ENCODE results near the gene HNRNPA0. TPM values are rescaled to one million over a fixed set of nuclear protein-coding genes. Genes with fewer than 3 reads are reported as not detected.

The HNRNPA0 gene
- total RNA-seq, 2 donors from 2014 or later, result 23.5 to 24.2 TPM

DNA sequence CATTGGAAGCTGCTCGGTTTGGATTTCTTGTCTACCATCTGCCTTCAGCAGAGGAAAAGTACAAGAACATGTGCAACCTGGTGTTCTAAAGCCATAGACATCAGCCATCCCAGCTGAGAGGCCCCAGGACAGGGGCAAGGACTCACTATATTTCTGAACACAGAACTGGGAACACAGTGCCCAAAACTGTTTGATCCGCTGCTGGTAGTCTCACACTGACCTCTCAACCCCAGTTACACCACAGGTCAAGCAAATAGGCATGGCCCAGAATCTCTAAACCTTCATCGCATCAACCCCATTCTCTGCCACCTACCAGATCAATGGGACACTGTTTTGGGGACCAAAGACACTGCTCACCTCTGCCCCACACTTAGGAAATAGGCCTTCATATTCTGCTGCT lies 20.2 kb downstream of the HNRNPA0 start:
- DNase-seq (ENCODE audit: low spot score), result no peak
- intact Hi-C loops (cut with DNase I), result loop anchor here in 1 of 2 donors (10.0 kb wide), 1 partner anchor 419 kb away; no protein-coding TSS in a partner anchor

DNA sequence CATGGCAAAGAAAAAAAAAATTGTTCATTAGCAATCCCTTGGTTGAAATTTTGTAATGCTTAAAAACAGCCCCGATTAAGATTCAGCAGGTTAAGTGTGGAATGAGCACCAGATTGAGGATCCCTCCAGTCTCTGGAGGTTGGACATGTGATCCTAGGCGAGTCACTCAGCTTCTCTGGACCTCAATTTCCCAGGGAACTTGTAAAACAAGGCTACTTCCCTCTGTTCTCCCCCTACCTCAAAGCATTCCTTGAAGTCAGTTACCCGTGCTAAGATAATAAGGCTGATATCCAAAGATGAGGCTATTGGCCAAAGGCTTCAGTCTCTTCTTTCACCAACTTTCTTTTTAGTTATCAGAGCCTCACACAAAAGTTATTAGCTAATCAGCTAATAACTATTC lies 21.2 kb downstream of the HNRNPA0 start:
- DNase-seq (ENCODE audit: low spot score), result no peak
- intact Hi-C loops (cut with DNase I), result loop anchor here in 1 of 2 donors (10.0 kb wide), 1 partner anchor 418 kb away; no protein-coding TSS in a partner anchor

DNA sequence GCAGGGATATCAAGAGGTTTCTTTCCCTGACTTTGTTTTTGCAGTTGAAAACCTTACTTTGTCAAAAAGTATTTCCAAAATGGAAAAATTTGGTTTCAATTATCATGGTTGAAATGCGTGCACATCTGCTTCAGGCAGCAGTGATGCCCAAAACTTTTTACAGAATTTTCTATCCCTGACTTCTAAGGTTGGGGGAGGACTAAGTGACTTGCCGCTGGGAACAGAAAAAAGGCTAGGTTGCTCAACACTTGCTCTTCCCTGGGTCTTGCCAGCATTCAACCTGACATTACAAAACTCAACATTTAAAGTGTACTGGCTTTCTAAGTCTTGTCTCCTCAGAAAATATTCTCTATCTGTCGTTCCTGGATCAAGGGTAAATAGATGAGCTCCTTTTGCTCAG lies 23.0 kb downstream of the HNRNPA0 start:
- no peak for DNase-seq (ENCODE audit: low spot score)
- intact Hi-C loops (cut with DNase I), result loop anchor here in 1 of 2 donors (10.0 kb wide), 1 partner anchor 416 kb away; no protein-coding TSS in a partner anchor

DNA sequence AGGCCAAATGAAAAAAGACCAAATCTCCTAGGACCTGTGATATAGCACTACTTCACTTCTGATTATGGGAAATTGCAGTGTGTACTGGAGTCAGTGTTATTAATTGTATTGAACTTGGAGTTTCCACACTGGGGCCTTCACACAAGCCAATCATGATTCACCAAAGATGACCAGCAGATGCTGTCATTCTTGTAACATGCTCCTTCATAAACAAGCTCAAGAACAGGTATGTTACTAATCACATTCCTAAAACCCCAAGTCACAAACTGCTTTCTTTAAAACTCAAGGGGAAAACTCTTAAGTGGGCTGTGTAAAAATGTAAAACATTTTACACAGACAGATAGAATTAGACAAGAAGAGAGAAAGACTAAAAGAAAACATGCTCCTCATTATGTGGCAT lies 23.8 kb downstream of the HNRNPA0 start:
- intact Hi-C loops (cut with DNase I), result loop anchor here in 1 of 2 donors (10.0 kb wide), 1 partner anchor 416 kb away; no protein-coding TSS in a partner anchor

DNA sequence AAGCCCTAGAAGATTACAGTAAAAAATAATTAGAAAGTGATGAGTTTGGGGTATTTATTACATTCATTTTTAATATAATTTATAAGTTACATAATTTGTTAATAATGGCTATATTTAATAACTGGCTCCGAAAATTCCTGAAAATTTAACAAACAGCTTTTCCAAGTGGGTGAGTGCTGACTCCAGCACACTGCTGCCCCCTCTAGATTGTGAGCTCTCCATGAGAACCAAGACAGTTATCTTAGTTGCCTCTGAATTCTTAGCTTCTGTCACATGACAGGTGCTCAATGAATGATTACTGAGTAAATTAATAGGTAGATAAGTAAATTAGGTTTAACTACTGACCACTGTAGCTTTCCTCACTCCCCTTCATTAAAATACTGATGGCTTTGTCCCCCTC lies 26.1 kb downstream of the HNRNPA0 start:
- no peak for DNase-seq (ENCODE audit: low spot score)
- intact Hi-C loops (cut with DNase I), result no loop called here

More for the DNA sequence above, 23.8 kb downstream of the HNRNPA0 start:
- no peak for DNase-seq (ENCODE audit: low spot score)

DNA sequence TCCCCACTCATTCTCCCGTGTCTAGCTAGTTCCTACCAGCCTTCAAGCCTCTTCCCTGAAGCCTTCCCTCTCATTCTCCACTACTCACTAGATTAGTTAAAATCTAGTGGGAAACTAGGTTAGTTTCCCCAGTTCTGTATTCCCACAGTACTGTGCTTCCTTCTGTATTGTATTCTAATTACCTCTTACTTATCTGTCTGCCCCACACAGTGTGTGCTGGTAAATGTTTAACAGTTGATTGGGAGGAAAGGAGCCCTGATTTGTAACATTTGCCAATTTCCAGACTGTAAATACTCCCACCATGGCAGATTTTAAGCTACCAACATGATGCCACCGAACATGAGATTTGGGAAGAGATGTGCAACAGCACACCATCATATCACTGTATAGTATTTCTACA lies 26.5 kb downstream of the HNRNPA0 start:
- no peak for DNase-seq (ENCODE audit: low spot score)
- intact Hi-C loops (cut with DNase I), result no loop called here

DNA sequence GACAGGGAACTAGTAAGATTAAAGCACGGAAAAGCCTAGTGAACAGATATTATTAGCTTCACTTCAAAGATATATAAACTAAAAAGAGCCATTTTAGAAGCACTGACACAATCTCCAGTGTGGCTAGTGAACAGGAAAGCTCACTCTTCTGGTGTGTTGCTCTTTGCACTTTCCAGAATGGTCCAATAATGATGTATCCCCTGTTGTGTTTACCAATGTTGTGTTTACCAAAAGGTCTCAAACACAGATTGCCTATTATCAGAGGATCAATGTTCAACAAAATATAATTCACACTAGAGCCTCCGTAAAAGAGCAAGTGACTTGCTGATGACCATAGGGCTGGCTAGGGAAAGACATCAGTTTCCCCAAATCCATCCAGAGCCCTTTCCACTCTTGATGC lies 29.9 kb downstream of the HNRNPA0 start:
- no peak for DNase-seq (ENCODE audit: low spot score)
- intact Hi-C loops (cut with DNase I), result no loop called here

DNA sequence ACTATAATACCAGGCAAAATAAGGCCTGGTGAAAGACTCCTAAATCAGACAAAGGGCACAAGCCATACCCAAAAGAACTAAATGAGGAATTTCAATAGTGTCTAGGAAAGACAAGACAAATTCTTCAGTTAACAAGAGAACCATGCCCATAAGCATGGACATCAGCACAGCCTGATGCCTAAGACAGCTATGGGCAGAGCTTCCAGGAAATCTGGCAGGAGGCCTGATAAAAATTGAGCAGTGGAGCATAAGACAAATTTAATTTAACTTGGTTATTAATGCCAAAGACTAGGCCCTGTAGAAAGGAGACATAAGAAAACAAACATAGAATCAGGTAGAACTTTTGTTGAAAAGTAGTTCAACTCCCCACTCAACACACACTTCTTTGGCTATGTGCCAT lies 35.6 kb downstream of the HNRNPA0 start:
- intact Hi-C loops (cut with DNase I), result no loop called here

DNA sequence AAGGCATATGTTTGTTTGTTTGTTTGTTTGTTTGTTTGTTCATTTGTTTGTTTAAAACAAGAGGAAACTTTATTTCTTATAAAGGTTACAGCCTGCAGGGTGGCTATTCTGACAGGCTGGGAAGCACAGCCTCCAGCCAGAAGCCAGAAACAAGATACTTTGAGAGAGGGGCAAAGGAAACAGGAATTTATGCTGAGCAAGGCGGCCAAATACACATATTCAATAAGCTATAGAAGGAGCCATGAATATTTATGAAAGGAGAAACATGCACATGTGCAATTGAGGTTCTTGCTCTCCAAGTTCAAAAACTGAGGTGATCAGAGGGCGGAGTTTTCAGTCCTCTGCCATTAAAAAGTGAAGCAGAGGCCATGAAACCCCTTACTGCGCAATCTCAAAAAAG lies 37.8 kb downstream of the HNRNPA0 start:
- intact Hi-C loops (cut with DNase I), result no loop called here
- DNase-seq (ENCODE audit: low spot score), result no peak

More for the DNA sequence above, 35.6 kb downstream of the HNRNPA0 start:
- DNase-seq (ENCODE audit: low spot score), result no peak

DNA sequence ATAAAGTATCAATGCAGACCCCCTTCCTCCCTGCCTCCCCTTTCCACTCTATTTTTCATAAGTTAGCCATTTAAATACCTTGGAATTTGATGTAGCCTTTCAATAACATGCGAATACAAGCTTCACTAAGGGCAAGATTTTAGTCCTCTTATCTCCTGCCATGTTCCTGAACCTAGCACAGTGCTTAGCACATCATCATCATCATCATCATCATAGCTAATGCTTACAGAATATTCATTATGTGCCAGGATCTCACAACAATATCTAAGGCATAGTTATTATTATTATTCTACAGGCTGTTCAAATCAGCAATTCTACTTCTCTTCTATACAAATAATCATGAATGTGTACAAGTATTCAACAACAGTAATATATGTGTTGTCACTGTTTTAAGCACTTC lies 38.7 kb downstream of the HNRNPA0 start:
- intact Hi-C loops (cut with DNase I), result no loop called here
- DNase-seq (ENCODE audit: low spot score), result no peak

DNA sequence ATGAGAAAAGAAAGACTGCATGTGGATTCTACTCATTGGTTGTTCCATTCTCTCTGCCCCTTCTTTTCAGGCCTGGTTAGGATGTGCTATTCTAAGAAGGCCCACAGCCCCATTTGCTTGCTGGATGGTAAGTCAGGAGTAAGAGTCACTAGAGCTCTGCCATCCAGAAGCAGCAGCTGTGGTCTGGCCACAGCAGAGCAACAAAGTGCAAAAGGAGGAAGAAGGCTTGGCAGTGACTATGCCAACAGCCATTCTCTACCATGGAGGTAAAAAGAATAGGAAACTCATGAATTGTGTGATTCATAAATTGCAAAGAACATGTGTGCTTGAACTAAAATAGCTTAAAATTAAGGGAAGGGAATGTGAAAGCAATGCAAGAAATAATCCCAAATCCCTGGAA lies 39.2 kb downstream of the HNRNPA0 start:
- intact Hi-C loops (cut with DNase I), result no loop called here
- DNase-seq (ENCODE audit: low spot score), result no peak

DNA sequence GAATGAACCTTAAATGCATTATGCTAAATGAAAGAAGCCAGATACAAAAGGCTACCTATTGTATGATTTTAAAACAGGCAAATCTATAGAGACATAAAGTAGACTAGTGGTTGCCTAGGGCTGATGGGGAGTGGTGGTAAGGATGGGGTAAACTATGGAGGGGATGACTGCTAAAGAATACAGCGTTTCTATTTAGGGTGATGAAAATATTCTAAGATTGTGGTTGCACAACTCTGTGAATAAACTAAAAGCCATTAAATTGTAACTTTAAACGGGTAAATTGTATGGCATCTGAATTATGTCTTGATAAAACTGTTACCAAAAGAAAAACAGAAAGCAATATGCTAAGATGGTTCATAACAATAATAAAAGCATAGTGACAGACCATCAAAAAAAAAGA lies 39.7 kb downstream of the HNRNPA0 start:
- intact Hi-C loops (cut with DNase I), result no loop called here
- DNase-seq (ENCODE audit: low spot score), result no peak

DNA sequence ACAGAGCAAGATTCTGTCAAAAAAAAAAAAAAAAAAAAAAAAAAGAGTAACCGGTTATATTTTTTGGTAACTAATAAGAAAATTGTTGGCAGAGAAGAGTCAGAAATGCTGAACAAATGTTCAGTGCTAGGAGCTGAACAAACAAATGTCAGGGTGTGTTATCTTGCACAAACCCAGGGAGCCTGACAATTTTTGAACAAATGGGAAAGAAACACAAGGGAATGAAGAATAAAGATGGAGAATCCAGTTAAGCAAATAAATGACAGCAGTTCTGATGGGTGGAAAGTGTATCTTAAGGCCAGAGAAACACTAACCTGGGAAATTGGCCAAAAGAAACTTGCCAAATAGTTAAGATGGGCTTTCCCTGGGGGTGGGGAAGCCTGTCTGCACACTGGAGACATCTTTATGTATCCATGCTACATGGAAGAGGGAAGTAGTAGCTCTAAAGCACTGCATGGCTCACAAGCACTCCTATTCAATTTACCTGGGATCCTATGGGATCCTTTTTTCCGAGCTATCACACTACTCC lies 42.0 kb downstream of the HNRNPA0 start:
- intact Hi-C loops (cut with DNase I), result no loop called here
- no peak for DNase-seq (ENCODE audit: low spot score)

DNA sequence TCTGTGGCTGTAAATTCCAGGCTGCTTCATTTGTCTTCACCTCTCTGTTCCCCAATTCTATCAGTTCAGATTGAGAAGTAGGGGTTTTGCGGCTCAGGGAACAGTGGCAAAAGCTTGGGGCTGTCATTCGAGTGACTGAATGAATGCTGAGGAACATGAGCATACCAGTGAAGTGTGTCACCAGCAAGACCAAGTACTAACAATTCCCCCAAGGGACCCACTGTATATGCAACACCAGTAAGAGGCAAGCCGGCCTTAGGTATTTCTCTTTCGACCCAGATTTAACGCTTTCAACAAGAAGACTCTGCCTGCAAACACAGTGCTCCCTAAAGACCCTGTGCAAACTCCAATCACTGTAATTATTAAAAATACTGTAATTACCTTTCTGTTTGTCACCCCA lies 44.1 kb downstream of the HNRNPA0 start:
- no peak for DNase-seq (ENCODE audit: low spot score)
- intact Hi-C loops (cut with DNase I), result no loop called here

DNA sequence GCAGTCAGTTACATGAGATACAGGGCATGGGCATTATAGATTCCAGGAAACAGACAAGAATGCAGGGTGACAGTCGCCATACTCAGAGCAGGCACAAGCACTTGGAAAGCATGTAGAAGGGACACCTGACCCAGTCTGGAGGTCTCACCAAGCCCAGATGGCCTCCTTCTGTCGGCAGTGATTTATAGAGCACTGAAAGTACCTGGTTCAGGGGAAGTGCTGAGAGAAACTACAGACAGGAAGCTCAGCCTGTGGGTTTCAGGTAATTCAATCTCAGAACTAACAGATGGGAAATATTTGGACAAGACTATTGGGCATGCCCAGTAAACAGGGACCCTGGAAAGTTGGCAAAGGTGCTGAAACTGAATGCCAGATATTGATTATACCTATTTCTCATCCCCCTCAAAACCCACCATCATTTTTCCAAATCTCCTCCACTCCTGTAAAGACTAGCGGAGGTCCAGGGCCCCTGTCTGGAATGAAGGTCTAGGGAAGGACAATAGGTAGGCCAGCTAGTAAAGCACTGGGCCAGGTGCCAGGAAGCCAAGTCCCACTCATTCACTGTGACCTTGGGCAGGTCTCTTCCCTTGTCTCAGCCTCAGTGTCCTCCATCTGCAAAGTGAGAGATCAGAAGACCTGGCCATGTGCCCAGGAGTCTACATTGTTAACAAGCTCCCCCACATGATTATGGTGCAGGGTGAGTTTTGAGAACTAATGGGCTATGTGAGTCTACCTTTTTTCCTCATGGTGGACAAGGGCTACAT lies 45.2 kb downstream of the HNRNPA0 start:
- intact Hi-C loops (cut with DNase I), result loop anchor here in 1 of 2 donors (5.0 kb wide), 1 partner anchor 598 kb away; no protein-coding TSS in a partner anchor
- DNase-seq (ENCODE audit: low spot score), result no peak

DNA sequence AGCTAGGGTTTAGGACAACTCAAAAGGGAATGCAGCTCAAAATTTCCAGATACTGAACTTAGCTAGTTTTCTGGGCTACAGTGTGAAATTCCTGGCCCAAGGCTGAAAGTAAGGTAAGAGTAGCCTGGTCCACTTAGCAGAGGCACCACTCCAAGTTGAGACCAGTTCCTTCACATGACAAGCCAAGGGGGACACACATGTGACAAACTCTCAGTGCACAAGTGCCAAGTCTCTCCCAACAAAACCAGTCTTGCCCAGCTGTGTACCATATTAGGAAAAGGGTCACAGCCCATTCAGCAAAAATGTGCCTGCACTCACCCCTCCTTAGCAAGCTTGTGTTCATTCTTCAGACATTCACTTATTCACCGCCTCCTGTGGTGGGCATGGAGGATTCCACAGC lies 46.1 kb downstream of the HNRNPA0 start:
- intact Hi-C loops (cut with DNase I), result loop anchor here in 1 of 2 donors (5.0 kb wide), 1 partner anchor 599 kb away; no protein-coding TSS in a partner anchor
- no peak for DNase-seq (ENCODE audit: low spot score)

DNA sequence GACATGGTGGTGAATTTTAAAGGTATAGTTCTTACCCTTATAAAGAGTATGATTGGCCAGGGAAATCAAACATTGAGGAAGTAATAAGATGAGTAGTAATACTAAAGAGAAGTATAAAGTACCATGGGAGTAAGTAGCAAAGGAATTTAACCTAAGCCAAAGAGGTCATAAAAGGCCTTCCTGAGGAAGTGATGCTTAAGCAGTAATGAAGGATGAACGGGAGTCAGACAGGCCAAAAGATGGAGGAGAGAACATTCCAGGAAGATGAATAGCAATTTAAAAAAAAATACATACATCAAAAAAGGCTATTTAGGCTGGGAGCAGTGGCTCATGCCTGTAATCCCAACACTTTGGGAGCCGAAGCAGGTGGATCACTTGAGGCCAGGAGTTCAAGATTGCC lies 47.3 kb downstream of the HNRNPA0 start:
- intact Hi-C loops (cut with DNase I), result loop anchor here in 1 of 2 donors (5.0 kb wide), 1 partner anchor 600 kb away; no protein-coding TSS in a partner anchor
- no peak for DNase-seq (ENCODE audit: low spot score)

DNA sequence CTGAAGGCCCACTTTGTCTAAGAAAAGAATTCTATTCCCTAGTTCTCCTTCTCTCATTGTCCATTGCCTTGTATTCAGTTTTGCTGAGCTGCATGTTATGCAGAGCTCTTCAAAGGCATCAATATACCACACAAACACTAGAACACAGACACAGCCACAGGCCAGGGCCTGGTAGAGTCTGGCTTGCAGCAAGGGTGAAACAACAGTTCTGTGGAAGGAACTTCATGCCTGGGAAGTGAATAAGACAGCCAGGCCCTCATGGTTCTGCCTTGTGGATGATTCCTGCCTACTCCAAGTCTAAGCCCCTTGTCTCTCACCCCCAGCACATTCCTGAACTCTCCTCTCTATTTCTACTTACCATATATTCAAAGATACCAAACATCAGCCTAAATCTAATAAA lies 49.1 kb downstream of the HNRNPA0 start:
- intact Hi-C loops (cut with DNase I), result loop anchor here in 1 of 2 donors (5.0 kb wide), 1 partner anchor 602 kb away; no protein-coding TSS in a partner anchor
- no peak for DNase-seq (ENCODE audit: low spot score)

DNA sequence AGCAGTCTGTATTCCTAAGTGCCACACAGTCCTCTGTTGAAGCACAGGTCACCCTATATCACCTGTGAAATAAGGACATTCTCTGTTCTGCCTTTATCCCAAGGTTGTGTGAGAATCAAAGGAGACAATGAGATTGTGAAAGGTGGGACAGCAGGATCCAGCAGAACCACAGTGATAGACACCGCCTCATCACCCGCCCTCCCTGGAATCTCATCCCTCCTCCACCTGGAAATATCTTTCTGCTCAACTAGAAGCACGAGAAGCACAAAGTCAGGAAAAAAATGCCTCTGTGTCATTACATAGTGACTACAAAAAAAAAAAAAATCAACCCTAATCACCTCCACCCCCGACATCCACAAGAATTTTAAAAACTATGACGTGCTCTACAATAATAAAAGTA lies 50.6 kb downstream of the HNRNPA0 start:
- DNase-seq (ENCODE audit: low spot score), result no peak
- intact Hi-C loops (cut with DNase I), result no loop called here

DNA sequence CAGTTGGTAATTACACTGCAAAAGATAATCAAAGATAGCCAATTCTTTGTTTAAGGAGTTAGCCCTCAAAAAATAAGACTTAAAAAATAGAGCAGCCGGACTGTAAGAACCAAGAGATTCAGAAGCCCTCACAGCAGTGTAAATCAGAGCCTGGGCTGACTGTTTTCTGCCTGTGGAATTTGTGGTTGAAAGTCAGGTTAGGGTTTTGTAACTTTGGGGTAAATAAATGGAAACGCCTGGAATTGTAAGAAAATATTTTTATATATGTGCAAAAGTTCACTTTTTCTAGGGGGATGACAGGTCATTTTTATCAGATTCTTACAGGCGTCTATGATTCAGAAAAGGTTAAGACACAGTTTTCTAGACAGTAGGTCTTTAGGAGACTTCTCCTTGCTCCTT lies 53.9 kb downstream of the HNRNPA0 start:
- intact Hi-C loops (cut with DNase I), result no loop called here

More for the DNA sequence above, 53.9 kb downstream of the HNRNPA0 start:
- DNase-seq (ENCODE audit: low spot score), result no peak
